T-helper 17 cell (primary cell): ENCODE measurements around the gene PCDHGB3. TPM values are rescaled to one million over a fixed set of nuclear protein-coding genes. Genes with fewer than 3 reads are reported as not detected.
"Not testable (repeated sequence)": the region's sequence is repeated elsewhere in the genome, so short reads cannot be mapped to it uniquely, and the experiment has no call there.

Experiments used
- ATAC-seq: fragments of 150-1000 bp; cut with Tn5 transposase; 2 replicates; pipeline ENCODE4 v1.10.0; 2021; ENCODE audit warnings: mild to moderate bottlenecking, moderate library complexity
- DNase-seq, 3 donors: peaks; one replicate each; pipeline versions ENCODE4 v3.0.0 to v3.0.0-alpha.2; 2020 to 2021
- H3K9me3 ChIP-seq: one replicate; pipeline ENCODE4 v1.7.0; 2013; ENCODE audit warnings: low read length, mild to moderate bottlenecking; ENCODE audit not compliant: control insufficient read depth, poor library complexity, severe bottlenecking
- H3K27ac Mint-ChIP-seq: one replicate; pipeline ENCODE4 v1.8.0; 2022; ENCODE audit warnings: mild to moderate bottlenecking, moderate library complexity, mixed read lengths
- H3K27me3 Mint-ChIP-seq: one replicate; pipeline ENCODE4 v1.8.0; 2022; ENCODE audit warnings: mixed read lengths
- H3K36me3 Mint-ChIP-seq: one replicate; pipeline ENCODE4 v1.8.0; 2022; ENCODE audit warnings: low read depth, mixed read lengths
- H3K4me1 Mint-ChIP-seq: one replicate; pipeline ENCODE4 v1.8.0; 2022; ENCODE audit warnings: mild to moderate bottlenecking, mixed read lengths
- H3K4me3 Mint-ChIP-seq: one replicate; pipeline ENCODE4 v1.8.0; 2022; ENCODE audit warnings: mild to moderate bottlenecking, moderate library complexity, mixed read lengths
- total RNA-seq, 4 donors: library from RNA in 2 of 4; stranded (reverse) in 2 of 4; gene quantifications; one replicate each; pipeline ENCODE4 v1.2.3 and lab custom pipeline; 2022 to 2026

PCDHGB3 gene
- total RNA-seq, 2 donors from 2014 or later, result 0.13 to 0.32 TPM

DNA sequence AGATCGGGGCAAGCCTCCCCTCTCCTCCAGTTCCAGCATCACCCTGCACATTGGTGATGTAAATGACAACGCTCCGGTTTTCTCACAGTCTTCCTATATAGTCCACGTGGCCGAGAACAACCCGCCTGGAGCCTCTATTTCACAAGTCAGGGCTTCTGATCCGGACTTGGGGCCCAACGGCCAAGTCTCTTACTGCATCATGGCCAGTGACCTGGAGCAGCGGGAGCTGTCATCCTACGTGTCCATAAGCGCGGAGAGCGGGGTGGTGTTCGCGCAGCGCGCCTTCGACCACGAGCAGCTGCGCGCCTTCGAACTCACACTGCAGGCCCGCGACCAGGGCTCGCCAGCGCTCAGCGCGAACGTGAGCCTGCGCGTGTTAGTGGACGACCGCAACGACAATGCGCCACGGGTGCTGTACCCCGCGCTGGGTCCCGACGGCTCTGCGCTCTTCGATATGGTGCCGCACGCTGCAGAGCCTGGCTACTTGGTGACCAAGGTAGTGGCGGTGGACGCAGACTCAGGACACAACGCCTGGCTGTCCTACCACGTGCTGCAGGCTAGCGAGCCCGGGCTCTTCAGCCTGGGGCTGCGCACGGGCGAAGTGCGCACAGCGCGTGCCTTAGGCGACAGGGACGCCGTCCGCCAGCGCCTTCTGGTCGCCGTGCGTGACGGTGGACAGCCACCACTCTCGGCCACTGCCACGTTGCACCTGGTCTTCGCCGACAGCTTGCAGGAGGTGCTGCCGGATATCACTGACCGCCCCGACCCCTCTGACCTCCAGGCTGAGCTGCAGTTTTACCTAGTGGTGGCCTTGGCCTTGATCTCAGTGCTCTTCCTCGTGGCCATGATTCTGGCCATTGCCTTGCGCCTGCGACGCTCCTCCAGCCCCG lies 19.4 kb downstream of the PCDHGB3 start:
- peaks cover 21% of the 10 kb centered on the region for H3K9me3 ChIP-seq
- DNase-seq (no peak), ATAC-seq (no peak)
- Mint-ChIP-seq H3K4me1 (no peaks in the 10 kb centered on the region), H3K27ac (no peak overlapping the region), H3K27me3 (peaks cover 55% of the 10 kb centered on the region), H3K36me3 (peaks cover 2% of the 10 kb centered on the region), H3K4me3 (no peak overlapping the region)

- H3K4me1 Mint-ChIP-seq, result no peaks in the 10 kb centered on the region
- H3K27ac Mint-ChIP-seq, result peak within 1 kb of the TSS; percentile 30
- DNase-seq (no peak), ATAC-seq (no peak)
- H3K4me3 Mint-ChIP-seq, result no peak within 1 kb of the TSS
- peaks cover 2% of the 10 kb centered on the region for H3K36me3 Mint-ChIP-seq
- peaks cover 8% of the 10 kb centered on the region for H3K9me3 ChIP-seq
- H3K27me3 Mint-ChIP-seq, result peaks cover 47% of the 10 kb centered on the region
These were observed 22.6 kb downstream of the PCDHGB3 start, which contains the start of gene PCDHGA8 for GRCh38 chr5:141392429-141393198. Gene PCDHGA8, plus strand, starts transcription at chr5:141392633. Its CDS starts 181 bp downstream, at chr5:141392814.

DNA sequence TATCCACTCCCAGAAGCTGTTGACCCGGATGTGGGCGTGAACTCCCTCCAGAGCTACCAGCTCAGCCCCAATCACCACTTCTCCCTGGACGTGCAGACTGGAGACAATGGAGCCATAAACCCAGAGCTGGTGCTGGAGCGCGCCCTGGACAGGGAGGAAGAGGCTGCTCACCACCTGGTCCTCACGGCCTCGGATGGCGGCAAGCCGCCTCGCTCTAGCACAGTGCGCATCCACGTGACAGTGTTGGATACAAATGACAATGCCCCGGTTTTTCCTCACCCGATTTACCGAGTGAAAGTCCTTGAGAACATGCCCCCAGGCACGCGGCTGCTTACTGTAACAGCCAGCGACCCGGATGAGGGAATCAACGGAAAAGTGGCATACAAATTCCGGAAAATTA lies 23.2 kb downstream of the PCDHGB3 start:
- H3K9me3 ChIP-seq, result peaks cover 8% of the 10 kb centered on the region
- ATAC-seq, result no peak
- no peak overlapping the region for H3K4me3 Mint-ChIP-seq
- H3K36me3 Mint-ChIP-seq, result peaks cover 2% of the 10 kb centered on the region
- DNase-seq, result no peak
- H3K27me3 Mint-ChIP-seq, result peaks cover 47% of the 10 kb centered on the region
- H3K4me1 Mint-ChIP-seq, result no peaks in the 10 kb centered on the region
- H3K27ac Mint-ChIP-seq, result no peak overlapping the region

DNA sequence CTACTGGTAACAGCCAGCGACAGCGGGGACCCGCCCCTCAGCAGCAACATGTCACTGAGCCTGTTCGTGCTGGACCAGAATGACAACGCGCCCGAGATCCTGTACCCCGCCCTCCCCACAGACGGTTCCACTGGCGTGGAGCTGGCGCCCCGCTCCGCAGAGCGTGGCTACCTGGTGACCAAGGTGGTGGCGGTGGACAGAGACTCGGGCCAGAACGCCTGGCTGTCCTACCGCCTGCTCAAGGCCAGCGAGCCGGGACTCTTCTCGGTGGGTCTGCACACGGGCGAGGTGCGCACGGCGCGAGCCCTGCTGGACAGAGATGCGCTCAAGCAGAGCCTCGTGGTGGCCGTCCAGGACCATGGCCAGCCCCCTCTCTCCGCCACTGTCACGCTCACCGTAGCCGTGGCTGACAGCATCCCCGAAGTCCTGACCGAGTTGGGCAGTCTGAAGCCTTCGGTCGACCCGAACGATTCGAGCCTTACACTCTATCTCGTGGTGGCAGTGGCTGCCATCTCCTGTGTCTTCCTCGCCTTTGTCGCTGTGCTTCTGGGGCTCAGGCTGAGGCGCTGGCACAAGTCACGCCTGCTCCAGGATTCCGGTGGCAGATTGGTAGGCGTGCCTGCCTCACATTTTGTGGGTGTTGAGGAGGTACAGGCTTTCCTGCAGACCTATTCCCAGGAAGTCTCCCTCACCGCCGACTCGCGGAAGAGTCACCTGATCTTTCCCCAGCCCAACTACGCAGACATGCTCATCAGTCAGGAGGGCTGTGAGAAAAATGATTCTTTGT lies 24.6 kb downstream of the PCDHGB3 start:
- Mint-ChIP-seq H3K27me3 (peaks cover 46% of the 10 kb centered on the region), H3K27ac (peak overlapping the region; percentile 14)
- DNase-seq, H3K9me3 ChIP-seq, H3K4me1 Mint-ChIP-seq, H3K36me3 Mint-ChIP-seq, ATAC-seq, H3K4me3 Mint-ChIP-seq: not testable (repeated sequence)

GRCh38 chr5:141397756-141398551 lies 27.9 kb downstream of the PCDHGB3 start, which contains the start of gene PCDHGB5:
Gene PCDHGB5, plus strand, starts transcription at chr5:141397947. Its CDS starts 181 bp downstream, at chr5:141398128.
- not testable (repeated sequence) for H3K4me1 Mint-ChIP-seq, DNase-seq, H3K9me3 ChIP-seq, H3K36me3 Mint-ChIP-seq, H3K27ac Mint-ChIP-seq
- ATAC-seq, result peak; percentile 83
- H3K27me3 Mint-ChIP-seq, result peaks cover 54% of the 10 kb centered on the region
- H3K4me3 Mint-ChIP-seq, result peak within 1 kb of the TSS; percentile 56

DNA sequence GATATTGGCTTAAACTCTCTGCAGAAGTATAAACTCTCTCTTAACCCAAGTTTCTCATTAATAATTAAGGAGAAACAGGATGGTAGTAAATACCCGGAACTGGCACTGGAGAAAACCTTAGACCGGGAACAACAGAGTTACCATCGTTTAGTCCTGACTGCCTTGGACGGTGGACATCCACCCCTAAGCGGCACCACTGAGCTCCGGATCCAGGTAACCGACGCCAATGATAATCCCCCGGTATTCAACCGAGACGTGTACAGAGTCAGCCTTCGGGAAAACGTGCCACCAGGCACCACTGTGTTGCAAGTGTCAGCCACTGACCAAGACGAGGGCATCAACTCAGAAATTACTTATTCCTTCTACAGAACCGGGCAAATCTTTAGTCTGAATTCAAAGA lies 28.6 kb downstream of the PCDHGB3 start:
- Mint-ChIP-seq H3K27ac (no peak overlapping the region), H3K4me3 (no peak overlapping the region), H3K4me1 (no peaks in the 10 kb centered on the region)

GRCh38 chr5:141399555-141400258 lies 29.7 kb downstream of the PCDHGB3 start:
- no peak for DNase-seq
- Mint-ChIP-seq H3K36me3 (peaks cover 5% of the 10 kb centered on the region), H3K27ac (peak overlapping the region; percentile 6), H3K4me3 (no peak overlapping the region), H3K4me1 (no peaks in the 10 kb centered on the region), H3K27me3 (peaks cover 54% of the 10 kb centered on the region)
- H3K9me3 ChIP-seq, result peaks cover 4% of the 10 kb centered on the region
- ATAC-seq, result no peak

More for the DNA sequence above, 28.6 kb downstream of the PCDHGB3 start:
- H3K36me3 Mint-ChIP-seq, result peaks cover 5% of the 10 kb centered on the region
- H3K9me3 ChIP-seq, result peaks cover 2% of the 10 kb centered on the region
- DNase-seq, result no peak
- ATAC-seq, result no peak
- peaks cover 56% of the 10 kb centered on the region for H3K27me3 Mint-ChIP-seq

- ATAC-seq, result no peak
- Mint-ChIP-seq H3K36me3 (peaks cover 5% of the 10 kb centered on the region), H3K4me1 (no peaks in the 10 kb centered on the region), H3K4me3 (peak within 1 kb of the TSS; percentile 70), H3K27ac (peak within 1 kb of the TSS; percentile 53), H3K27me3 (peaks cover 47% of the 10 kb centered on the region)
- no peak for DNase-seq
- H3K9me3 ChIP-seq, result peaks cover 4% of the 10 kb centered on the region
These were observed 32.7 kb downstream of the PCDHGB3 start, which contains the start of gene PCDHGA9 for GRCh38 chr5:141402553-141403243. Gene PCDHGA9, plus strand, starts transcription at chr5:141402778. Its CDS starts 175 bp downstream, at chr5:141402953.

DNA sequence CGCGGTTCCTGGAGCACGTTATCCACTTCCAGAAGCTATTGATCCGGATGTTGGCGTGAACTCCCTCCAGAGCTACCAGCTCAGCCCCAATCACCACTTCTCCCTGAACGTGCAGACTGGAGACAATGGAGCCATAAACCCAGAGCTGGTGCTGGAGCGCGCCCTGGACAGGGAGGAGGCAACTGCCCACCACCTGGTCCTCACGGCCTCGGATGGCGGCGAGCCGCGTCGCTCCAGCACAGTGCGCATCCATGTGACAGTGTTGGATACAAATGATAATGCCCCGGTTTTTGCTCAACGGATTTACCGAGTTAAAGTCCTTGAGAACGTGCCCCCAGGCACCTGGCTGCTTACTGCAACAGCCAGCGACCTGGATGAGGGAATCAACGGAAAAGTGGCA lies 33.3 kb downstream of the PCDHGB3 start:
- H3K4me3 Mint-ChIP-seq, result no peak overlapping the region
- peaks cover 4% of the 10 kb centered on the region for H3K9me3 ChIP-seq
- H3K27me3 Mint-ChIP-seq, result peaks cover 52% of the 10 kb centered on the region
- H3K4me1 Mint-ChIP-seq, result no peaks in the 10 kb centered on the region
- H3K36me3 Mint-ChIP-seq, result peaks cover 5% of the 10 kb centered on the region
- no peak for ATAC-seq
- DNase-seq, result no peak
- no peak overlapping the region for H3K27ac Mint-ChIP-seq

DNA sequence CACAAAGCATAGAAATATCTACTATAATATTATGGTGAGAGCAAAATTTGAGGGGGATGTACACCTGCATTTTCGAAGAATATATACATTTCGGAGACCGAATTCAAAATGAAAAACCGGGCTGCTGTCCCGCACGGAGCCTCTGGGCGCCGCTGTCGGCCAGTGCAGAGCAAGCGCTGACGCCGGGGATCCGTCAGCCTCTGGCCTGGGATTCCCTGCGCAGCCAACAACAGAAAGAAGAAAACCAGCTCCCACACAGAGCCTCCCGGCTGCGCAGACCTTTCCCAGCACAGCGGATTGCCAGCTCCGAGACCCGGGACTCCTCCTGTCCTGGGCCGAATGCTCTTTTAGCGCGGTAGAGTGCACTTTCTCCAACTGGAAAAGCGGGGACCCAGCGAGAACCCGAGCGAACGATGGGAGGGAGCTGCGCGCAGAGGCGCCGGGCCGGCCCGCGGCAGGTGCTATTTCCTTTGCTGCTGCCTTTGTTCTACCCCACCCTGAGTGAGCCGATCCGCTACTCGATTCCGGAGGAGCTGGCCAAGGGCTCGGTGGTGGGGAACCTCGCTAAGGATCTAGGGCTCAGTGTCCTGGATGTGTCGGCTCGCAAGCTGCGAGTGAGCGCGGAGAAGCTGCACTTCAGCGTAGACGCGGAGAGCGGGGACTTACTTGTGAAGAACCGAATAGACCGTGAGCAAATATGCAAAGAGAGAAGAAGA lies 37.9 kb downstream of the PCDHGB3 start, which contains the start of gene PCDHGB6:
TSS of gene PCDHGB6 (plus strand) at position 232 of the 716 bp plus-strand sequence. CDS start at position 414, 182 bp downstream.
- not testable (repeated sequence) for H3K4me1 Mint-ChIP-seq, H3K36me3 Mint-ChIP-seq, DNase-seq, H3K9me3 ChIP-seq
- Mint-ChIP-seq H3K27me3 (peaks cover 43% of the 10 kb centered on the region), H3K4me3 (peak within 1 kb of the TSS; percentile 46), H3K27ac (peak within 1 kb of the TSS; percentile 35)
- peak; percentile 61 for ATAC-seq
